GM19239 (cell line): Measurements from ENCODE around the gene FAM167B.

Source experiments
- DNase-seq: peaks from one replicate; pipeline ENCODE4 v3.0.0; 2011; ENCODE audit warnings: low spot score; ENCODE audit not compliant: insufficient read length
- FAIRE-seq: peaks from 2 replicates; lab custom pipeline; 2011; peaks lifted over from hg19 to GRCh38; lab: Jason Lieb, UNC

The FAM167B gene

DNA sequence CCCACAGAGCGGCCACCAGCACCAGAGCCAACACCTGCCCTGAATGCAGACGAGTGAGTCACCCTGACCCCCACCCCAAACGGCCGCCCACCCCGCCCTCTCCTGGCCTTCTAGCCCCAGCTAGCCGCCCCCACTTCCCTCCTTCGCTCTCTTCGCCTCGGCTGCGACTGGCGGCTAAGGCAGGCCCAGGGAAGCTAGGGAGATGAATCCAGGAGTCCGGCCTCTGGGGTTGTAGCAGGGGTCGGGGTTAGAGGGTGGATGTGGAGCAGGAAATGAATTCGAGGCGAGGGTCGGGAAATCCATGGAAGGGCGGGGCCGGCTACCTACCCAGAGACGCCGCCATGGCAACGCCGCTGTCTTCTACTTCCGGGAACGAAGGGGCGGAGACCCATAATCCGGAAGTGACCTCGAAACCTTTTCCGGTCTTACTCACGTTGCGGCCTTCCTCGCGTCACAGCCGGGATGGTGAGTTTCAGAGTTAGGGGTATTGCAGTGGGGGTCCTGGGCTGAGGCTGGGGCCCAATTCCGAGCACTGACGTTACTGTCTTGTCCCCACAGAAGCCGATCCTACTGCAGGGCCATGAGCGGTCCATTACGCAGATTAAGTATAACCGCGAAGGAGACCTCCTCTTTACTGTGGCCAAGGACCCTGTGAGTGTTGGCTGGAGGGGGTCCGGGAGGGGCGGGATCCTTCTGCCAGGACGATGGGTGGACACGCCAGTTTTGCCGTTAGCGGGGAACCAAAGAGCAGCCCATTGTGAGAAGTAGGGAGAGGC is 24.9 kb upstream of the FAM167B start, which contains the start of the genes EIF3I and TMEM234:
Gene EIF3I (plus strand): TSS at position 428 of the 776 bp plus-strand sequence. CDS start 35 bp downstream, at position 463.
Gene TMEM234 (minus strand): TSS at position 374 of the 776 bp plus-strand sequence. CDS start 31 bp downstream, at position 343.
- peak; percentile 92 for DNase-seq

DNA sequence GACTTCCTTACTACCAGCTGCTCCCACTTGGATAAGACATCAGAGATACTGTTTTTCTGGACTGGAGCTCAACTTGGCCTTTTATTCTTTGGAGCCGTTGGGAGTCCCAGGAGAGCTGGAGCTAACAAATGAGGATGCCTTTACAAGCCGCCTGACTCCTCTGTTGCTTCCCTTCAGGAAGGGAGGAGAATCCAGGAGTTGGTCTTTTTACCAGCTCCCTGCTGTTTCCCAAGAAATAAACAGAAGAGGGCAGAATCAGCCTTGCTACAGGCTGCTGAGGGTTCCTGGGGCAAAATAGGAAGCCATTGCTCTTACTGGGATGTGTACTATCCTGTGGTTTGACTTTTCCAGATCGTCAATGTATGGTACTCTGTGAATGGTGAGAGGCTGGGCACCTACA is 23.3 kb upstream of the FAM167B start:
- FAIRE-seq (no peak), DNase-seq (no peak)

More for the DNA sequence above, 24.9 kb upstream of the FAM167B start, which contains the start of the genes EIF3I and TMEM234:
- peak; percentile 97 for FAIRE-seq

DNA sequence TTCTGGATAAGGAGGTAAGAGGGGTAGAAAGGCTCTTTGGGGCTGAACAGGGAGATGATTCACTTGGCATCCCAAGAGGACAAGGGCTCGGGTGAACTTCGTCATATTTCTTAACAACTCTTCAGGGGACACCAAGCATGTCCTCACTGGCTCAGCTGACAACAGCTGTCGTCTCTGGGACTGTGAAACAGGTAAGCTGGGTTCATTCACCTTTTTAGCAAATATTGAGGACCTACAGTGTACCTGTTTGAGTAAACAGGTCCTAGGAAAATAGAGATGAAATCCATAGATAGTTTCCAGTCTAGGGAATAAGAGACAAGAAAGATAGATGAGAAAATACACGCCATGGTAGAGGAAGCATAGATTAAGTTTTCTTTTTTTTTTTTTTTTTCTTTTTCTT is 22.7 kb upstream of the FAM167B start:
- DNase-seq (no peak), FAIRE-seq (no peak)

DNA sequence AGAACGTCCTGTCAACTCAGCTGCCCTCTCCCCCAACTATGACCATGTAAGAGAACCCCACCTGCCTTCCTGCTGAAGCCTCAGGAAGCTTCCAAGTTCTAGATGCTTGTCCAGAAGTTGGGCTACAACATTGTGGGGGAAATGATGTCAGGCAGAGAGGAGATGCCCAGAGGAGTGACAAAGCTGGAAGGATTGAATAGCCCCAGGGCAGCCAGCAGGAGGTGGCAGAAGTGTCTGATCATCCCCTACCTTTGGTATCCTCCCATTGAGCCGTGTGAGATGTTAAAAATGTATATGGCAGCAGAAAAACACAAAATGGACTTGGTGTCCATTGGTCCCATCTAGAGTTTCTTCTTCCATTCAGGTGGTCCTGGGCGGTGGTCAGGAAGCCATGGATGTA is 18.3 kb upstream of the FAM167B start:
- FAIRE-seq (no peak), DNase-seq (no peak)

DNA sequence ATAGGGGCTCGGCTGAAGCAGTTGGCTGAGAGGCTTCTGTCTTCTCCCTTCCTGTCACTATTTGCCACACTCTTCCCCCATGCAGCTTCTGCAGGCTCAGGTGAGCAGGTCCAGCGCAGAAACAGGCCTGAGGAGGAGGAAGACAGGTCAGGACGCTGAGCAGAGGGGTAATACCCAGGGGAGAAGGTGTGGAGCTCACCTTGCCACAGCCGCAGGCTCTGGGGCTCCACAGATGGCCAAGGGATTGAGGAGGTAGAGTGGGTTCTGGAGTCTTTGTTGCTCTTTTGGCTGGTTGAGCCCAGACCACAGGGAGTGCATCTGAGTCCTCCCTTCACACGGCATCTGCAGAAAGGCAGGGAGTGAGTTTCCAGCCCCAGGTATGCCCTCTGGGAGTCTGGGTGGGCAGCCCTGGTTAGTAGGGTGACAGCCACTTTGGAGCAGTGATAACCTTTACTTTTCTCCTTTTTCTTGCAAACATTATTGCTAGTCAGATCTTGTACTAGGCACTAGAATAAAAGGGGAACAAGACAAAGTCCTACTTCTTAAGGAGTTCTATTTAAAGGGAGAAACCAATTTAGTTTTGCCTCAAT is 15.1 kb upstream of the FAM167B start:
- FAIRE-seq (no peak), DNase-seq (no peak)

DNA sequence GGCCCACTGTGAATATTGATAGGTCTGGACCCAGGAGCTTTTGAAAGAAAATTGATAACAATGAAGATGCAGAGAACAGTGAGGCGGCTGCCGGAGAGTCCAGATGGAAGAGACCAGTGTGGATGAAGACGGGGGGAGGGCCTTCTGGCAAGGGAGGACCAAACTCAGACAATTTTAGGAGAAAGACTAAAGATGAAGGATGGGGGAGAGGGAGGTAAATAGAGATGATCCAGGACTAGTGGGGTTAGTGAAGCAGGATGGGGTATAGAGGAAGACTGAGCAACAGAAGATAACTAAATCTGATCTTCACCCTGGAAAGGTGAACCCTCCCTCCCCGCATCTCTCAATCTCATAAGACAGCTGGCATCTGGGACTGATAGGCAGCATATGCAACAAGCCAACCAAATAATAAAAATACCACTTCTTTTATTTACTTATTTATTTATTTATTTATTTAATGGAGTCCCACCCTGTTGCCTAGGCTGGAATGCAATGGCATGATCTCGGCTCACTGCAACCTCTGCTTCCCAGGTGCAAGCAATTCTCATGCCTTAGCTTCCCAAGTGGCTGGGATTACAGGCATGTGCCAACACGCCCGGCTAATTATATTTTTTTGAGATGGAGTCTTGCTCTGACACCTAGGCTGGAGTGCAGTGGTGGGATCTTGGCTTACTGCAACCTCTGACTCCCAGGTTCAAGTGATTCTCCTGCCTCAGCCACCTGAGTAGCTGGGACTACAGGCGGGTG is 14.3 kb upstream of the FAM167B start:
- FAIRE-seq (no peak), DNase-seq (no peak)

DNA sequence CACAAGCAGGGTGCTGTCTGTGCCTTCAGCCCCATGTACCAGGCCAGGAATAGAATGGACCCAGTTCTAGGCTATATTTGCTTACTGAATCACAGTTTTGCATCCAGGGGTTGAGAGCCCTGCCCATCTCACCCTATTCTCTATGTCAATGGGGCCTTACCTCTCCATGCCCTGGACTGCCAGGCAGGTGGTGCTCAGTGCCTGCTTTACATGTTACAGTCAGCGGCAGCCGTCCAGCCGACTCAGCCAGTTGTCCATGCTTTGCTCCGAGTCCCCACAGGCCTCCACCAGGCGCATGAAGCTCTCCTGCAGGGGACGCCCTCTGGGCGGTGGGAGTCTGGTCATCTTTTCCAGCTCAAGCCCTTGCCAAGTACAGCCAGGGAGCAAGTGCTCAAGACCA is 12.2 kb upstream of the FAM167B start:
- FAIRE-seq: no peak
- no peak for DNase-seq

DNA sequence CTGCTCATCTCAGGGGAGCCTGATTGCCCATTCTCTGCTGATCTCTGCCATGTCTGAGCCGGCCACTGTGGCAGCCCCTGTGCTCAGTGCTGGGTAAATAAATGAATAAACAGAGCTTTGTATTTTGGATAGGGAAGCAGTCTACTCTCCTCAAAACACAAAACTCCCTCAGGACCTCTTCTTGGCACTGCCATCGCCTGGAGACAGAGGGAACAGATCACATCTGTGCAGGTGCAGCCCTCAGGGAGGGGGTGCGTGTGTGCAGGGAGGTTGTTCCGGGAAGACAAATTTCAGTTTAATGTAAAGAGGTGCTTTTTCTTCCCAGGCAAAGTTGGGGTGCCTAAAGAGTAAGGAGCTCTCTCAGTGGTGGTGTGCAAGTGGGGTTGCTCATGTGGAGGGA is 7.7 kb upstream of the FAM167B start:
- no peak for DNase-seq
- no peak for FAIRE-seq

DNA sequence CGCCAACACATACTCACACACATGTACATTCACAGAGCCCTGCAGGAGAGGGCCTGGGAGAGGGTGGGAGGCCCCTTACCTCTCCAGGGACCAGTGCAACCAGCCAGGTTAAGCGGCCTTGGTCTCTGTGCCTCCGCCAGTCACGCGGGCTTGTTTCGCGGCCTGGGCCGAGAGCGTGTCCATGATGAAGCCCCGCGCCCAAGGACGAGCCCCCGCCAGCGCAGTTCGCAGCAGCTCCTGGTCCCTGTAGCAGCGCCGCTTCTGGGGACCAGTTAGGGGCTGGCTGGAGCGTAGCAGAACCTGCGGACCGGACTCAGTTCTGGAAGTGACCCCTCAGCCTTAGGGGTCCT is 7.3 kb upstream of the FAM167B start:
- DNase-seq: no peak

DNA sequence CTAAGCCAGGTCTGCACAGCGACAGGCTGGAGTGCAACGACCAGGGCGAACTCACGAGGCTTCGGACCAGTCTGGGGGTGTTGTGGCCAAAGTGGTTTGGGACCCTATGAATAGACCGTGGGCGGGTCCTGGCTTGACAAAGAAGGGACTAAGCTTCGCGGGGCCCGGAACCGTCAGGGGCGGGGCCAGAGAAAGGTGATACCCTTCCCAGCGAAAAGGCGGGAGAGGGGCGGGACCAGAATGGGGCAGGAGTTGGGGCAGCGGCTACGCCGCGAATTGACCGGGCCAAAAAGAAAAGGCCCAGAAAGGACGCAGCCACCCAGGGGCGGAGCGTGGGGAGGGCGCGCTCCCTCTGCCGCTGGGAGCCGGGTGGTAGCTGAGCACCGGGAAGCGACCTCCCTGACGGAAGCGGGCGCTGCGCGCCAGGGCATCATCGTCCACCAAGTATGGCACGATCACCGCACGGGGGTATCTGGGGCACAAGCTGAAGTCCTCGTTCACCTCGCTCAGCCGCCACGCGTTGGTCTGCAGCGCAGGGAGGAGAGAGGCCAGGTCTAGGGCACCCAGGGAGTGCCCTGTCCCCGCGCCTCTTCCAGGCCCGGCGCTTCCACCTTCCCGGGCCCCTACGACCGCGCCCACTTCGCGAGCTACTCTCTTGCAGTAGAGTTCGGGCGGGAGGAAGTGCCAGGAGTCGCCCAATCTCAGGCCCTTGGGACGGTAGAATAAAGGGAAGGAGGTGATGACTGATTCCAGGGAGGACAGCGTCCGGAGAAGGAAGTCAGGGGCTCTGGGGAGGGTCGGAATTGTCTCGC is 6.7 kb upstream of the FAM167B start:
- peak; percentile 68 for FAIRE-seq
- DNase-seq: peak; percentile 41

More for the DNA sequence above, 7.3 kb upstream of the FAM167B start:
- no peak for FAIRE-seq

DNA sequence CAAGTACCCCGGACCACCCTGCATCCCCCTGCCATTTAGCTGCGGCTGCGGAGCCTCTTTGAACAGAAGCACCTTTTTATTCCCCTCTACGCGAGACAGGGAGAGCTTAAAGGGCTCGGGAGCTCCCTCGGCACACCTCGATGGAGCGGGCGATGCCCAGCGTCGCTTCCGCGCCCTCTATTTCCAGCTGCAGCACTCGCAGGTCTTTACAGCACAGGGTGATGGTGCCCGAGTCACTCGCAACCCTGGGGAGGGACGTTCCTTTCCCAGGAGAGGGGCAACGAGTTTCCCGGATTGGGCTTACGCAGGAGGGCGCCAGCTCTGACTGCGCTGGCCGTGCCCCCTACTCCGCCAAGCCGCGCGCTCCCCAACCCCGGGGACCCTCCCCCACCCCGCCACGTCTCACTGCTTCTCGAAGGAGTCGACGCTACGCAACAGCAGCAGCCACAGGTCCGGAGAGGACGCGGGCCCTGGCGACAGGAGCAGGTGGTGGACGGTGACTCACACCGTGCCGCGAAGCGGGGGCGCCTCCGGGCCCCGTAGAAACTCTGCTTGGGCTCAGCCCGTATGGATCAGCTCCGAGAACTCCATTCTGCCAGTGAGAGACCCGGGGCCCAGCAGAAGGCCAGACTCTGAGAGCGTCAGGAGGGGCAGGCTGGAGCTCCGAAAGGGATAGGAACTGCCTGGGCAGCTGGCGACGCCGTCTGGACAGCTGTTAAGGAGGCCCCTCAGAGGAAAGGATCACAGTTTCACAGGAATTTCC is 5.8 kb upstream of the FAM167B start:
- FAIRE-seq (peak; percentile 51), DNase-seq (peak; percentile 53)

DNA sequence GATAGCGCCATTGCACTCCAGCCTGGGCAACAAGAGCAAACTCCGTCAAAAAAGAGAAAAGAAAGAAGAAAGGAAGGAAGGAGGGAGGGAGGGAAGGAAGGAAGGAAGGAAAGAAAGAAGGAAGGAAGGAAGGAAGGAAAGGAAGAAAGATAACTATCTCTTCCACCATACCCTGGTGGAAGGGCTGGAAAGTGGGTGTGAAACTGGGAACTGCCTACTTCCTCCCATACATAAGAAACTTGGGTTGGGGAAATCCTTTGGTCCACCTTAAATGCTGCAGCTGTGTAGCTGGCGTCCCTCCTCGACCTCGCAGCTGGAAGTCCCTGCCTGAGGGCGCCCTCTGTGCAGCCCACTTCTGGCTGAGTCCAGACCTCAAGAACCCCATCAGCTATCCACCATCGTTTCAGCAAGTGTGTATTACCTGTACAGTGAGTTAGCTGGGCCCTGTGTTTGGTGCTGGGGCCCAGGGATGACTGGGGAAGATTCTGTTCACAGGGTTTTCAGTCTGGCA is 4.6 kb upstream of the FAM167B start:
- FAIRE-seq: peak; percentile 51

DNA sequence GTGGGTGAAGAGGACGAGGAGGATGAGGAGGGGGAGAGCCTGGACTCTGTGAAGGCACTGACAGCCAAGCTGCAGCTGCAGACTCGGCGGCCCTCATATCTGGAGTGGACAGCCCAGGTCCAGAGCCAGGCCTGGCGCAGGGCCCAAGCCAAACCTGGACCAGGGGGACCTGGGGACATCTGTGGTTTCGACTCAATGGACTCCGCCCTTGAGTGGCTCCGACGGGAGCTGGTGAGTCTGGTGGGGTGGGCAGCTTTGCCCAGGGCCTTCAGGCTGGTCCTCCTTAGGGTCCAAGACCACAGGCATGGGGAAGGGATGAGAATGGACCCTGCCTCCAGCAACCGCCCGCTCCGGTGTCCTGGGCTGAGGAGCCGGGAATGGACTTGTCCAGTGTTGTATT is 430 bp downstream of the FAM167B start:
- DNase-seq: no peak
- no peak for FAIRE-seq

More for the DNA sequence above, 4.6 kb upstream of the FAM167B start:
- no peak for DNase-seq

DNA sequence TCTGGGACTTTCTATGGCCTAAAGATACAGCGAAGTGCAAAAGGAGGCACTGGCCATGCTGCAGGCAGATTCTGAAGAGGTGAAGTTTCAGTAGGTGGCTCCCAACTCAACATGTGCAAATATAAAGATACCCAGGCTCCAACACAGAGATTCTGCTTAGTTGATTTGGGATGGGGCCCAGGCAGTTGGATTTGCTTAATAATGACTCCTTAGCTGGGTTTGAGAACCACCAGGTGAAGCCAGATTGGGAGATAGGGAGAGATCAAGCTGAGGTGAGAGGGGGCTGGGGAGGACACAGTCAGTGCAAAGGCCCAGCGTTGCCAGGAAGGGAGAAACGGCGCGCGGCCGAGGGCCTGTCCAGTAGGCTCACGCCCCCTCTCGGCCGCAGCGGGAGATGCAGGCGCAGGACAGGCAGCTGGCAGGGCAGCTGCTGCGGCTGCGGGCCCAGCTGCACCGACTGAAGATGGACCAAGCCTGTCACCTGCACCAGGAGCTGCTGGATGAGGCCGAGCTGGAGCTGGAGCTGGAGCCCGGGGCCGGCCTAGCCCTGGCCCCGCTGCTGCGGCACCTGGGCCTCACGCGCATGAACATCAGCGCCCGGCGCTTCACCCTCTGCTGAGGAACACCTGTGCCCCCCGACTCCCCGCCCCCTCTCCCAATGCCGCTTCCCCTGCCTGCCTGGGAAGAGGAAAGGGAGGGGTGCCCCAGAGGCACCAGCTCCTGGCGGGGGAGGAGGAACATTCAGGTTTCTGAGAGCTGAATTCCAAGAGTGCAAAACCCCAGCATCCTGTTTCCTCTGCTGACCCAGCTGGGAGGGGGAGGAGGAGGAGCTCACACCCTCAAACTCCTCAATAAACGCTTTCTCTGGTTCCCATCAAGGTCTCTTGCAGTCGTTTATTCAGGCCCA is 1.2 kb downstream of the FAM167B start:
- DNase-seq (no peak), FAIRE-seq (peak; percentile 76)

DNA sequence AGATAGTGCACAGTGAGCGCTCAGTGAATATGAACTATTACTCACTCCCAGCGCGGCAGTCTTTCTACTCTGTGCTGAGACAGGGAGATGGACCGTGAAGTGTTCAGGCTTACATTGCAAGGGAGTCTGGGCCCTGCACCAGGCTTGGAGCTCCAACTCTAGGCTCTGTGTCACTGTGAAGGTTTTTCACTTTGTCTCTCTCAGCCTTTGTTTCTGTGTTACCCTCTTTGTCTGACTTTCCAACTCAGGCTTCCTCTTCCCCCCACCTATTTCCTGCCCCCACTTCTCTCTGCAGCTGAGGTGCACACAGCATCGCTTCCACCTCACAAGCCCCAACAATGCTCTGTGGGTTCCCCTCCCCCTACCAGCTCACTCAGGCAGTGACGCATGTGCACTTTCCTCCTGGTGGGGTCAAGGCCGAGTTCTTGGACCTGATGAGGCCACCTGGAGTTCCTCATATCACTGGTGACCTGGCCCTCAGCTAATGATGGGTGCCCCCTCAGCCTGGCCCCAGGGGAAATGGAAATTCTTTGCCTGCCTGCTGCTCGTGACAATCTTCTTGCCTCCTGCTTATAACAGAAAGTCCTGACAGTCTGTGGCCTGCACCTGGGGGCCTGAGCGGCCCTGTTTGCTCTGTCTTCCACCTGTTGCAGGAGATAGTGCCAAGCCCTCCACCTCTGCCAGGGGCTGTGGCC is 3.0 kb downstream of the FAM167B start:
- DNase-seq (peak; percentile 75), FAIRE-seq (peak; percentile 94)

DNA sequence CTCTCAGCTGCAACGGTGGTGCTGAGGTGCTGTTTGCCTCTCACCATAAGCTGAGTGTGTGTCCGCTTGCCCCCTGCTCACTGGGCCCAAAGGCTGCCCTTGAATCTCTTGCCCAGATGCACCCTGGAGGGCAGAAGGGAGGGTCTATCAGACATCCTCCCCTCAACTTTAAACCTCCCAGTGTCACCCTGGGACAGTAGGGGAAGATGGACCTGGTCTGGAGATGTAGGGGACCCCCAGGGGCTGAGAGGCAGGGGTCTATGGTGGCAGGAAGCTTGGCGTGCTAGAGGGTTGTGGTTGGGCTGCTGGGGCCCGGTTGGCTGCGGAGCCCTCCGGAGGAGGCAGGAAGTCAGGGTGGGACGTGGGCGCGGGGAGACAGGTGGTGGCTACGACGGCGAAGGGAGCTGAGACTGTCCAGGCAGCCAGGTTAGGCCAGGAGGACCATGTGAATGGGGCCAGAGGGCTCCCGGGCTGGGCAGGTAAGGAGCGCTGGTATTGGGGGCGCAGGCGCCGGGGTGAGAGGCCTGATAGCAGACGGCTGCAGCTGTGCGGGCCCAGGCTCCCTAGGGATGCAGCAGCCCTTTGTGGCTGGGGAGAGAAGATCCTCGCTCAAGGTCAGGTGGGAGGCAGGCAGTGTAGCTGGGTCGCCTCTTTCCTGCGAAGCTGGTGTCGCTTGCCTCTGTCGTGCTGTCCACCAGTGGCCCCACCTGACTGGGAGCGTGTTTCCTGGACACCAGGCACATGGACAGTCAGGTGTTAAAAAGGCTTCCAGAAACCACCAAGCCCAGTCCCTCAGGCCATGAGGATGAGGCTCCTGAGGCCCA is 4.1 kb downstream of the FAM167B start, which contains the start of gene LCK:
Gene LCK (plus strand): TSS at position 373 of the 824 bp plus-strand sequence. CDS start 23,065 bp downstream, outside the sequence.
- FAIRE-seq: peak; percentile 78
- DNase-seq: no peak
